Measurements from ENCODE around the gene TIAL1. TPM values are rescaled to one million over a fixed set of nuclear protein-coding genes. Genes with fewer than 3 reads are reported as not detected.

The TIAL1 gene
- total RNA-seq, 2 donors from 2014 or later, result 34.9 to 36.1 TPM

DNA sequence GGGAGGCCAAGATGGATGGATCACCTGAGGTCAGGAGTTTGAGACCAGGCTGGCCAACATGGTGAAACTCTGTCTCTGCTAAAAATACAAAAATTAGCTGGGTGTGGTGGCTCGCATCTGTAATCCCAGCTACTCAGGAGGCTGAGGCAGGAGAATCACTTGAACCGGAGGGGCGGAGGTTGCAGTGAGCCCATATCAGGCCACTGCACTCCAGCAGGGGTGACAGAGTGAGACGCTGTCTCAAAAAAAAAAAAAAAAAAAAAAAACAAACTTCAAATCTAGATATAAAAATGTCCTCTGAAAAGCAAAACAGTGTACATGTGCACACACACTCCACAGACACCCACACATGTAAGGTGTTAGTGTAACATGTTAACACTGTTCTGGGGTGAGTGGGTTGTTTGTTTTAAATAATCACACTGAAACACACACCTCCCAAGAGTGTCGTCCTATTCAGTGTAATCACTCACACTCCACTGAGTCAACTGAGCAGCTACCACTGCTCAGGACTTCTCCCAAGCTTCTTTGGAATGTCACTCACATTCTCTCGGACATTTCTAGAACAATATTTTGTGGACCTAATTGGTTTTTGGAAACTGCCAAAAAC is 41.5 kb downstream of the TIAL1 start:
- no peak overlapping the region for H3K27ac ChIP-seq
- H3K4me3 ChIP-seq, result no peak overlapping the region
- intact Hi-C loops (cut with DNase I), result no loop called here
- ATAC-seq, result no peak
- no peak for DNase-seq
- no peaks in the 10 kb centered on the region for H3K4me1 ChIP-seq
- H3K36me3 ChIP-seq (replicated peaks in 1 of 2; ENCODE audit: insufficient read depth in 1 of 2, low read depth in 2 of 2), result no peaks in the 10 kb centered on the region
- no peak for TF ChIP-seq POLR2A (IDR thresholded peaks at IDR 0.05)
- 85 to 87% methylated on average over 6 of the region's 6 CpGs for WGBS, 2 donors
- no peaks in the 10 kb centered on the region for H3K27me3 ChIP-seq
- no peaks in the 10 kb centered on the region for H3K9me3 ChIP-seq

DNA sequence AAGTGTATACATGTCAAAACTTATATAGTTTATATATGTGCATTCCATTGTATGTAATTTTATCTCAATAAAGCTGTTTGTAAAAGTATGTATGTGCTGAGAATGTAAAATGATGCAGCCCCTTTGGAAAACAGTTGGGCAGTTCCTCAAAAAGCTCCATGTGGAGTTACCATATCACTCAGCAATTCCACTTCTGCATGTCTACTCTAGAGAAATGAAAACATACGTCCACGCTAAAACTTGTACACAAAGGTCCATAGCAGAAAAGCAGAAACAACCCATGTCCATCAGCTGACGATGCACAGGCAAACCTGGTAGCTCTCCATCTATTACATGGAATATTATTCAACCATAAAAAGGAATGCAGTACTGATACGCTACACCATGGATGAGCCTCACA is 45.9 kb downstream of the TIAL1 start:
- intact Hi-C loops (cut with DNase I), result no loop called here
- 66 to 79% methylated on average over 4 of the region's 4 CpGs for WGBS, 2 donors
- no peak for ATAC-seq
- Histone ChIP-seq H3K36me3 (replicated peaks in 1 of 2; ENCODE audit: insufficient read depth in 1 of 2, low read depth in 2 of 2) (no peaks in the 10 kb centered on the region), H3K4me3 (no peak overlapping the region), H3K27ac (no peak overlapping the region), H3K9me3 (no peaks in the 10 kb centered on the region), H3K27me3 (no peaks in the 10 kb centered on the region), H3K4me1 (no peaks in the 10 kb centered on the region)
- TF ChIP-seq, protein P1, sequence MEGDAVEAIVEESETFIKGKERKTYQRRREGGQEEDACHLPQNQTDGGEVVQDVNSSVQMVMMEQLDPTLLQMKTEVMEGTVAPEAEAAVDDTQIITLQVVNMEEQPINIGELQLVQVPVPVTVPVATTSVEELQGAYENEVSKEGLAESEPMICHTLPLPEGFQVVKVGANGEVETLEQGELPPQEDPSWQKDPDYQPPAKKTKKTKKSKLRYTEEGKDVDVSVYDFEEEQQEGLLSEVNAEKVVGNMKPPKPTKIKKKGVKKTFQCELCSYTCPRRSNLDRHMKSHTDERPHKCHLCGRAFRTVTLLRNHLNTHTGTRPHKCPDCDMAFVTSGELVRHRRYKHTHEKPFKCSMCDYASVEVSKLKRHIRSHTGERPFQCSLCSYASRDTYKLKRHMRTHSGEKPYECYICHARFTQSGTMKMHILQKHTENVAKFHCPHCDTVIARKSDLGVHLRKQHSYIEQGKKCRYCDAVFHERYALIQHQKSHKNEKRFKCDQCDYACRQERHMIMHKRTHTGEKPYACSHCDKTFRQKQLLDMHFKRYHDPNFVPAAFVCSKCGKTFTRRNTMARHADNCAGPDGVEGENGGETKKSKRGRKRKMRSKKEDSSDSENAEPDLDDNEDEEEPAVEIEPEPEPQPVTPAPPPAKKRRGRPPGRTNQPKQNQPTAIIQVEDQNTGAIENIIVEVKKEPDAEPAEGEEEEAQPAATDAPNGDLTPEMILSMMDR (IDR thresholded peaks at IDR 0.05), result no peak
- no peak for TF ChIP-seq POLR2A (IDR thresholded peaks at IDR 0.05)
- DNase-seq, result no peak

DNA sequence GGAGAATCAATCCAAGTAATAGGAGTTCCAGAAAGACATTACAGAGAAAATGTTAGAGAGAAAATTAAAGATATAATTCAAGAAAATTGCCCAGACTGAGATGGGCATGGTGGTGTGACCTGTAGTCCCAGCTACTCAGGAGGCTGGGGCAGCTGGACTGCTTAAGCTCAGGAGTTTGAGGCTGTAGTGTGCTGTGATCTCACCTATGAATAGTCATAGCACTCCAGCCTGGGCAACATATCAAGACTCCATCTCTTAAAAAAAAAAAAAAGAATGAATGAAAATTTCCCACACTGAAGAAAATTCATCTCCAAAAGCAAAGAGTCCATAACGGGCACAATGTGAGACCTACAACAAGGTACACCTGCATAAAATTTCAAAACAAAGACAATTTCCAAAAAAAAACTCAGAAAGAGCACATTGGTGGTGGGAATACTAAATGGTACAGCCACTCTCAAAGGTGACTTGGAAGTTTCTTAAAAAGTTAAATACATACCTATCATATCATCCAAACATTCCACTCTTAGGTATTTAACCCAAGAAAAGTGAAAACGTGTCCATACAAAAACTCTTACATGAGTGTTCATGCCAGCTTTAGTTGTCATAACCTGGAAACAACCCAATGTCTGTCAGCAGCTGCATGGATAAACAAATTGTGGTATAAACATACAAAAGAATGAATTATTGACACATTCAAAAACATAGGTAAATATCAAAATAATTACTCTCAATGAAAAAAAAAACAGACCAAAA is 47.3 kb downstream of the TIAL1 start:
- DNase-seq, result no peak
- Histone ChIP-seq H3K27me3 (no peaks in the 10 kb centered on the region), H3K27ac (no peak overlapping the region), H3K4me3 (no peak overlapping the region), H3K9me3 (no peaks in the 10 kb centered on the region), H3K36me3 (replicated peaks in 1 of 2; ENCODE audit: insufficient read depth in 1 of 2, low read depth in 2 of 2) (no peaks in the 10 kb centered on the region), H3K4me1 (no peaks in the 10 kb centered on the region)
- ATAC-seq, result no peak
- TF ChIP-seq POLR2A (IDR thresholded peaks at IDR 0.05), result no peak
- TF ChIP-seq, protein P1 (IDR thresholded peaks at IDR 0.05), result no peak
- 38 to 46% methylated on average over 2 of the region's 2 CpGs for WGBS, 2 donors
- intact Hi-C loops (cut with DNase I), result no loop called here

DNA sequence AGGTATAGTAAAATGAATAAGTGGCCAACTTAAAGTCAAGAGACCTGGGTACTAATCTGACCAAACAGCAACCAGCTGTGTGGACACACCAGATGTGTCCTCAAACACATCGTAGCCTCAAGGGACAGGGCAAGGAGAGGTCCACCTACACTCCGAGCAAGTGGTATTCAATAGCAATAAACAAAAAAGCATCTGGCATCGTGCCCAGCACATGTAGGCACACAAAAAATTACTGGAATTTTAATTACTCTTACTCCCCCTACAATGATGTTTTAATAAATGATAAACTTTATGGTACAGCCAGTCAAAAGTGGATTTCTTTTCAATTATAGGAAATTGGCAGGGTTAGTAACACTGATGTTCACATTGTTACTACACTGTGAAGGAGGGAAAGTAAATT is 50.8 kb downstream of the TIAL1 start:
- intact Hi-C loops (cut with DNase I), result no loop called here
- Histone ChIP-seq H3K36me3 (replicated peaks in 1 of 2; ENCODE audit: insufficient read depth in 1 of 2, low read depth in 2 of 2) (no peaks in the 10 kb centered on the region), H3K4me3 (no peak overlapping the region), H3K27me3 (no peaks in the 10 kb centered on the region), H3K27ac (no peak overlapping the region), H3K9me3 (no peaks in the 10 kb centered on the region), H3K4me1 (peaks cover 21% of the 10 kb centered on the region)
- DNase-seq (no peak), ATAC-seq (no peak)
- TF ChIP-seq POLR2A (IDR thresholded peaks at IDR 0.05), result no peak
- TF ChIP-seq, protein P1 (IDR thresholded peaks at IDR 0.05), result no peak
- WGBS, 2 donors, result 25 to 28% methylated on average over 3 of the region's 3 CpGs

DNA sequence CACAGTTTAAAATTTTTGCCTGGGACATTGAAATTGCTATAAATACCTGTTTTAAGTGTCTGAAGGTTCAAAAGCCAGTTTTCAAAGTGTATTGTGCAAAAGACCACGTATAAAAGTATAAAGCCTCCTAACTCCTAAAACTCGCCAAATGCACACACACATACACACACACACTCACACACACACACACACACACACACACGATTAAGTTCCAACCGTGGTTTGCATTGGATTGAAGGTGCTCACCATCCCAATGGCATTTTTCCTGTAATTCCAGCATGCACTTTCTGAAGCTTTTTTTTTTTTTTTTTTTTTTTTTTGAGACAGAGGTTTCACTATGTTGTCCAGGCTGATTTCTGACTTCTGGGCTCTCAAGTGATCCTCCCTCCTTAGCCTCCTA is 51.5 kb downstream of the TIAL1 start:
- H3K27ac ChIP-seq, result no peak overlapping the region
- DNase-seq (no peak), ATAC-seq (no peak)
- intact Hi-C loops (cut with DNase I), result no loop called here
- TF ChIP-seq, protein P1 (IDR thresholded peaks at IDR 0.05), result no peak
- TF ChIP-seq POLR2A (IDR thresholded peaks at IDR 0.05), result no peak
- H3K4me3 ChIP-seq, result no peak overlapping the region
- no peaks in the 10 kb centered on the region for H3K27me3 ChIP-seq
- 46 to 61% methylated on average over 4 of the region's 4 CpGs for WGBS, 2 donors
- no peaks in the 10 kb centered on the region for H3K36me3 ChIP-seq (replicated peaks in 1 of 2; ENCODE audit: insufficient read depth in 1 of 2, low read depth in 2 of 2)
- H3K9me3 ChIP-seq, result no peaks in the 10 kb centered on the region
- H3K4me1 ChIP-seq, result peaks cover 21% of the 10 kb centered on the region

Data from body of pancreas (tissue), 4 donors.